HepG2 (cell line): ENCODE data around the gene KSR1.
"Not testable (repeated sequence)": the region's sequence is repeated elsewhere in the genome, so short reads cannot be mapped to it uniquely, and the experiment has no call there.

ENCODE experiments used
- SMARCC2 ChIP-seq: fragments of 450-650 bp; IDR thresholded peaks from 2 replicates; pipeline ENCODE4 v1.6.1; 2017; ENCODE audit warnings: antibody characterized with exemption, mild to moderate bottlenecking
- ZNF564 ChIP-seq: sonication (generic); formaldehyde crosslinking; IDR thresholded peaks from 2 replicates; pipeline ENCODE4 v1.8.1; 2023; ENCODE audit warnings: mild to moderate bottlenecking, missing genetic modification reagents

GRCh38 chr17:27427166-27427862 is 28.9 kb upstream of the KSR1 start:
- not testable (repeated sequence) for TF ChIP-seq ZNF564 (CRISPR knock-in tag); SMARCC2
